Nephron progenitor cell (in vitro differentiated cells): ENCODE measurements around the gene LDHAL6B.

Experiments used
- DNase-seq: peaks from one replicate; pipeline ENCODE4 v3.0.0; 2021
- H3K27ac Mint-ChIP-seq: 2 replicates; pipeline ENCODE4 v1.8.0; 2021; ENCODE audit warnings: mild to moderate bottlenecking, moderate library complexity, mixed read lengths
- H3K27me3 Mint-ChIP-seq: 2 replicates; pipeline ENCODE4 v1.8.0; 2021; ENCODE audit warnings: mild to moderate bottlenecking, low read depth, mixed read lengths; ENCODE audit not compliant: poor library complexity
- H3K36me3 Mint-ChIP-seq: 2 replicates; pipeline ENCODE4 v1.8.0; 2021; ENCODE audit warnings: low read depth, mixed read lengths
- H3K4me1 Mint-ChIP-seq: 2 replicates; pipeline ENCODE4 v1.8.0; 2021; ENCODE audit warnings: mixed read lengths
- H3K4me3 Mint-ChIP-seq: 2 replicates; pipeline ENCODE4 v1.8.0; 2021; ENCODE audit warnings: mild to moderate bottlenecking, moderate library complexity, mixed read lengths
- H3K9me3 Mint-ChIP-seq: 2 replicates; pipeline ENCODE4 v1.8.0; 2021; ENCODE audit warnings: mild to moderate bottlenecking, moderate library complexity, mixed read lengths
- TF ChIP-seq, protein P1 (sequence below): fragments of 200-600 bp; sonication (generic); IDR thresholded peaks from 2 replicates; pipeline ENCODE4 v1.5.0; 2021; ENCODE audit warnings: antibody characterized with exemption

LDHAL6B gene

DNA sequence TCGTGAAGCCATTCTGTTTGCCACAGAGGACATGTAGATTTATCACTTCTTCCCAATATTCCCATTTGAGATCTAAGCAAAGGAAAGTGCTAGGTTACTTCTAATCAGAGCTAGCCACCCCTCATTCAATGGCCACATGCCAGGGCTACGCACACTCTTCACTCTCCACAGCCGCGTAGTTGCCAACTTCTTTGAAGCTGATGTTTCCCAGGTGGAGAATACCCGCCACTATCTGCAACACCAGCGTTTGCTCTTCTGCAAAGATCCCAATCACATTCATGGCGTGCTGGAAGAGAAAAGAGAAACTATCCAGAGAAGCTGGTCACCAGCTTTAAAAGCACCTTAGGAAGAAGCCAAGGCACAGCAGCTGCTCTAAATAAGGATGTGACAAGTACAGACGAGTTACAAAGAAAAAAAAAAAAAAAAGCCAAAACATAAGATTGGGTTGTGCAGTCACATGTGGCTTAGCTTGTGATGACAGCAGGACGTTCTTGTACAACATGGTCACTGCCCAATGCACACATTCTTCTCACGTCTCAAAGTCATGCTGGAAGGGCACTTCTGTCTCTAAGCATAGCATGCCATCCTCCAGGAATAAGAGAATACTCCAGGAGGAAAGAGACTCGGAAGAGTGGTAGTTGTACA lies 16.4 kb downstream of the LDHAL6B start:
- Mint-ChIP-seq H3K27me3 (peaks cover 3% of the 10 kb centered on the region), H3K27ac (no peak overlapping the region), H3K36me3 (peaks cover 60% of the 10 kb centered on the region), H3K9me3 (no peaks in the 10 kb centered on the region), H3K4me3 (no peak overlapping the region), H3K4me1 (no peaks in the 10 kb centered on the region)
- no peak for DNase-seq
- TF ChIP-seq, protein P1, sequence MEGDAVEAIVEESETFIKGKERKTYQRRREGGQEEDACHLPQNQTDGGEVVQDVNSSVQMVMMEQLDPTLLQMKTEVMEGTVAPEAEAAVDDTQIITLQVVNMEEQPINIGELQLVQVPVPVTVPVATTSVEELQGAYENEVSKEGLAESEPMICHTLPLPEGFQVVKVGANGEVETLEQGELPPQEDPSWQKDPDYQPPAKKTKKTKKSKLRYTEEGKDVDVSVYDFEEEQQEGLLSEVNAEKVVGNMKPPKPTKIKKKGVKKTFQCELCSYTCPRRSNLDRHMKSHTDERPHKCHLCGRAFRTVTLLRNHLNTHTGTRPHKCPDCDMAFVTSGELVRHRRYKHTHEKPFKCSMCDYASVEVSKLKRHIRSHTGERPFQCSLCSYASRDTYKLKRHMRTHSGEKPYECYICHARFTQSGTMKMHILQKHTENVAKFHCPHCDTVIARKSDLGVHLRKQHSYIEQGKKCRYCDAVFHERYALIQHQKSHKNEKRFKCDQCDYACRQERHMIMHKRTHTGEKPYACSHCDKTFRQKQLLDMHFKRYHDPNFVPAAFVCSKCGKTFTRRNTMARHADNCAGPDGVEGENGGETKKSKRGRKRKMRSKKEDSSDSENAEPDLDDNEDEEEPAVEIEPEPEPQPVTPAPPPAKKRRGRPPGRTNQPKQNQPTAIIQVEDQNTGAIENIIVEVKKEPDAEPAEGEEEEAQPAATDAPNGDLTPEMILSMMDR = no peak

DNA sequence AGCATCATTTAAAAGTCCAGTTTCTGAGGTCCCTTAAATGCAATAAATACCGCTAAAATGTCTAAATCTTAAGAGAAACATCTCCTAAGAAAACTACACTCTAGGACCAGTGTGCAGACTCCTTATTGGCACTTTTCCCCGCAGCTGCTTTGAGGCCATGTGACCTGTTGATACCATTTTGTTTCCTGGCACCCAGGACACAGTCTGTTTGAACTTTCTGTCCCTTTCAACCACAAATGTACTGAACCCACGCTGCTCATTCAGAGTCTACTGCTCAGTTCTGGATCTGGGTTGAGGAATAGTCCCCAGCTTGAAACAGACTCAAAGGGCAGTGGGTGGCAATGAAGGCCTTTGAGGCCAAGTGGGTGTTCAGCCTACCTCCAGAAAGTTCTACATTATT lies 17.1 kb downstream of the LDHAL6B start:
- Mint-ChIP-seq H3K27me3 (peaks cover 3% of the 10 kb centered on the region), H3K4me1 (no peaks in the 10 kb centered on the region), H3K9me3 (no peaks in the 10 kb centered on the region), H3K4me3 (no peak overlapping the region), H3K27ac (no peak overlapping the region), H3K36me3 (peaks cover 56% of the 10 kb centered on the region)
- TF ChIP-seq, protein P1 = no peak
- DNase-seq = no peak

GRCh38 chr15:59224474-59224873 lies 17.8 kb downstream of the LDHAL6B start:
- Mint-ChIP-seq H3K27ac (no peak overlapping the region), H3K36me3 (peaks cover 56% of the 10 kb centered on the region), H3K9me3 (no peaks in the 10 kb centered on the region), H3K4me1 (no peaks in the 10 kb centered on the region), H3K27me3 (peaks cover 3% of the 10 kb centered on the region), H3K4me3 (no peak overlapping the region)
- TF ChIP-seq, protein P1 = no peak
- no peak for DNase-seq

DNA sequence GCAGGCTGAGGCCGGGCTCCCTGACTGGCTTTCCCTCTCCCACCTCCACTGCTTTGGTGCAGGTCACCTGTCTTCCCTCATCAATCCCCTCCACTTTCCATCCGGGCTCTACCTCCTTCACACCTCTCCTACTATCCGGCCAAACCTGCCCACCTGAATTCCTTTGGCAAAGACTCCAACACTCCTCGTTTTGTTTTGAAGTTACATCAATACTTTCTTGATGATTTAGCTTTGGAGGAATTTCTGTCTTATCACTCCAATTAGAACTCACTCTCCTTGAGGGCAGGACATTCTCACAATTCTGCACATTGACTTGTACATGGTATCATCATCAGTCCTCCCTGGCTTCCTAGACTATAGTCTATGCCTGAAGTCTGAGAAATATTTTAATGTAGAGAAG lies 20.4 kb downstream of the LDHAL6B start:
- Mint-ChIP-seq H3K27me3 (no peaks in the 10 kb centered on the region), H3K36me3 (peaks cover 37% of the 10 kb centered on the region), H3K27ac (no peak overlapping the region), H3K4me3 (no peak overlapping the region), H3K4me1 (peaks cover 7% of the 10 kb centered on the region), H3K9me3 (no peaks in the 10 kb centered on the region)
- no peak for DNase-seq
- TF ChIP-seq, protein P1 = no peak

DNA sequence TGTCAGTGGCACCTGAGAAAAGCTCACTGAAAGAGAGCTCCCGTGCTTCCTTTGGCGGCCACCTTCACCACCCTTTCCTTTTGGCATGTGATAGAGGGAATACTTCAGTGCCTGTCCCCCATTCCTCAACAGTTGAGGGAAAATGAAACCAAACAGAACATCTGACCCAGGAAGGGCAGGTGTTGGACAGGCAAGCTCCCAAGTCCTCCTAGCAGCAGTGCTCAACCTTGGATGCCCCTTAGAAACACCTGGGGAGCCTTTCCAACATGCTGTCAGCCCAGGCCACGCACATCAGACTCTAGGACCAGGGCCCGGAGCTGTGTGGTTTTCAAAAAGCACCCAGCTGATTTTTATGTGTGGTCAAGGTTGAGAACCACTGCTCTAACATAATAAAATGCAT lies 22.4 kb downstream of the LDHAL6B start:
- Mint-ChIP-seq H3K4me3 (no peak overlapping the region), H3K27me3 (no peaks in the 10 kb centered on the region), H3K9me3 (no peaks in the 10 kb centered on the region), H3K27ac (no peak overlapping the region), H3K4me1 (peaks cover 19% of the 10 kb centered on the region), H3K36me3 (peaks cover 21% of the 10 kb centered on the region)
- DNase-seq = no peak
- TF ChIP-seq, protein P1 = no peak

DNA sequence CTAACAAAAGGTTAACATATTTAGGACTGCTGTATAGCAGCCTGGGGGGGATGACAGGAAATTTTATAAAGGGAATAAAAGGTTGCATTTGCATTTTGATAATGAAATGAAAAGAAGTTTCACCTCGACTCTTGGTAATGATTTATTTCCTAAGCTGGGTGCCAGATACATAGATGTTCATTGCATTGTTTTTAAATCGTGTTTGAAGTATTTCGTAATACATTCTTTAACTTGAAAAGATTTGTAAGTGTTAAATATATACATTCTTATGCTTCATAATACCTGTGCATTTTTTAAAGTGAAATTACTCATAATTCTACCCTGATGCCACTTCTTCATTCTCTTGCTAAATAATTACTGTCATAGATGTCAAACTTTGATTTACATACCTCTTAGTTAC lies 22.8 kb downstream of the LDHAL6B start:
- Mint-ChIP-seq H3K36me3 (peaks cover 19% of the 10 kb centered on the region), H3K9me3 (no peaks in the 10 kb centered on the region)

More for the DNA sequence above, 22.8 kb downstream of the LDHAL6B start:
- no peak for DNase-seq
- H3K4me1 Mint-ChIP-seq = peaks cover 19% of the 10 kb centered on the region
- TF ChIP-seq, protein P1 = no peak
- H3K27ac Mint-ChIP-seq = no peak overlapping the region
- H3K4me3 Mint-ChIP-seq = no peak overlapping the region
- H3K27me3 Mint-ChIP-seq = no peaks in the 10 kb centered on the region
